GM12864 (cell line): ENCODE measurements around the gene SPCS3.
"Not testable (repeated sequence)": the region's sequence is repeated elsewhere in the genome, so short reads cannot be mapped to it uniquely, and the experiment has no call there.

Source experiments
- DNase-seq: peaks from one replicate; pipeline ENCODE4 v3.0.0-alpha.2; 2011; ENCODE audit warnings: low read depth
- H3K4me3 ChIP-seq: 2 replicates; pipeline ENCODE4 v1.5.1; 2011; ENCODE audit warnings: mild to moderate bottlenecking, low read depth, low read length, control low read depth
- CTCF ChIP-seq: IDR thresholded peaks from 2 replicates; pipeline ENCODE4 v1.5.1; 2011; ENCODE audit warnings: low read depth, mild to moderate bottlenecking, moderate library complexity, low read length, control low read depth, inconsistent platforms; ENCODE audit errors: missing control alignments

Gene SPCS3

GRCh38 chr4:176277162-176277904 lies 42.4 kb upstream of the SPCS3 start:
- H3K4me3 ChIP-seq: no peak overlapping the region
- DNase-seq: no peak
- TF ChIP-seq CTCF: peak; percentile 56

- not testable (repeated sequence) for DNase-seq, H3K4me3 ChIP-seq
Measured at GRCh38 chr4:176279560-176279959, 40.2 kb upstream of the SPCS3 start.

GRCh38 chr4:176286728-176287127 lies 33.0 kb upstream of the SPCS3 start:
- no peak for TF ChIP-seq CTCF
- no peak for DNase-seq
- H3K4me3 ChIP-seq: no peak overlapping the region

- TF ChIP-seq CTCF: no peak
- H3K4me3 ChIP-seq: no peak overlapping the region
- DNase-seq: no peak
Measured at GRCh38 chr4:176287546-176287945, 32.2 kb upstream of the SPCS3 start.

GRCh38 chr4:176288020-176288419 lies 31.7 kb upstream of the SPCS3 start:
- TF ChIP-seq CTCF: no peak
- no peak for DNase-seq
- no peak overlapping the region for H3K4me3 ChIP-seq

- no peak for TF ChIP-seq CTCF
- no peak for DNase-seq
- H3K4me3 ChIP-seq: no peak overlapping the region
Measured at GRCh38 chr4:176289561-176289960, 30.2 kb upstream of the SPCS3 start.

GRCh38 chr4:176290520-176290919 lies 29.2 kb upstream of the SPCS3 start:
- DNase-seq: no peak
- TF ChIP-seq CTCF: no peak
- H3K4me3 ChIP-seq: no peak overlapping the region
